ENCODE results near the gene LNX2.

DNA sequence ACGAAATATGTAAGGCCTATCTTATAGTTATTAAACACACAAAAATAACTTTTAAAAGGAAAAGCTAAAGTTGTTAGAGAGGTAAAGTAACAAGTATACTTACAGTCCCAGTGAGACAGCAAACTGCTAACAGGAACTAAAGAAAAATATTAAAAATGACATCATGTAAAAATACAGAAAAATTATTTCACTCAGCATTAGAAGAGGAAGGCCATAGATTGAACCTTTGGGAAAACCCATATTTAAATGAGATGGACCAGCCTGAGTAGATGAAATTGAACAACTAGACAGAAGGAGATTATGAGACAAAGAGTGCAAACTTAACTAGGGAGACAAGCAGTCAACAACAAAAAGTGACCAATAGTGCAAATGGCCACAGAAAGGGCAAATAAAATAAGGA is 49.4 kb downstream of the LNX2 start:
- TF ChIP-seq, protein P1, sequence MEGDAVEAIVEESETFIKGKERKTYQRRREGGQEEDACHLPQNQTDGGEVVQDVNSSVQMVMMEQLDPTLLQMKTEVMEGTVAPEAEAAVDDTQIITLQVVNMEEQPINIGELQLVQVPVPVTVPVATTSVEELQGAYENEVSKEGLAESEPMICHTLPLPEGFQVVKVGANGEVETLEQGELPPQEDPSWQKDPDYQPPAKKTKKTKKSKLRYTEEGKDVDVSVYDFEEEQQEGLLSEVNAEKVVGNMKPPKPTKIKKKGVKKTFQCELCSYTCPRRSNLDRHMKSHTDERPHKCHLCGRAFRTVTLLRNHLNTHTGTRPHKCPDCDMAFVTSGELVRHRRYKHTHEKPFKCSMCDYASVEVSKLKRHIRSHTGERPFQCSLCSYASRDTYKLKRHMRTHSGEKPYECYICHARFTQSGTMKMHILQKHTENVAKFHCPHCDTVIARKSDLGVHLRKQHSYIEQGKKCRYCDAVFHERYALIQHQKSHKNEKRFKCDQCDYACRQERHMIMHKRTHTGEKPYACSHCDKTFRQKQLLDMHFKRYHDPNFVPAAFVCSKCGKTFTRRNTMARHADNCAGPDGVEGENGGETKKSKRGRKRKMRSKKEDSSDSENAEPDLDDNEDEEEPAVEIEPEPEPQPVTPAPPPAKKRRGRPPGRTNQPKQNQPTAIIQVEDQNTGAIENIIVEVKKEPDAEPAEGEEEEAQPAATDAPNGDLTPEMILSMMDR (IDR thresholded peaks at IDR 0.05; ENCODE audit: low read depth, low read length): no peak
- TF ChIP-seq EZH2phosphoT487 (IDR thresholded peaks at IDR 0.05; ENCODE audit: low read depth): no peak
